Upper lobe of left lung (tissue), 6 donors: ENCODE results near the gene SUCLA2. TPM values are rescaled to one million over a fixed set of nuclear protein-coding genes. Genes with fewer than 3 reads are reported as not detected.

Experiments used
- ATAC-seq, 2 donors: fragments of 200-7000 bp; cut with Tn5 transposase; one replicate each; pipeline ENCODE4 v1.9.1; 2022; ENCODE audit warnings: mild to moderate bottlenecking in 2 of 2, moderate library complexity in 2 of 2; ENCODE audit not compliant: low FRiP score in 2 of 2
- DNase-seq, 2 donors: peaks; one replicate each; pipeline ENCODE4 v3.0.0-alpha.2; 2019 to 2020
- H3K27ac ChIP-seq, 4 donors: fragments of 200-600 bp; sonication (generic); one replicate each; pipeline ENCODE4 v1.5.1; 2016 to 2019
- H3K27me3 ChIP-seq, 4 donors: fragments of 200-600 bp; sonication (generic); one replicate each; pipeline ENCODE4 v1.5.1; 2017 to 2019
- H3K36me3 ChIP-seq, 4 donors: fragments of 200-600 bp; sonication (generic); one replicate each; pipeline ENCODE4 v1.5.1; 2016 to 2019
- H3K4me1 ChIP-seq, 4 donors: fragments of 200-600 bp; sonication (generic); one replicate each; pipeline ENCODE4 v1.5.1; 2018 to 2019
- H3K4me3 ChIP-seq, 4 donors: fragments of 200-600 bp; sonication (generic); one replicate each; pipeline ENCODE4 v1.5.1; 2017 to 2019; ENCODE audit warnings: mild to moderate bottlenecking in 2 of 4, moderate library complexity in 1 of 4
- H3K9me3 ChIP-seq, 4 donors: fragments of 200-600 bp; sonication (generic); one replicate each; pipeline ENCODE4 v1.5.1; 2018 to 2019
- EP300 ChIP-seq, 4 donors: sonication (generic); formaldehyde crosslinking; IDR thresholded peaks; one replicate each; pipeline ENCODE4 v1.5.1; 2017; ENCODE audit warnings: antibody characterized with exemption in 4 of 4, control low read depth in 2 of 4
- POLR2A ChIP-seq, 4 donors: fragments of 450-650 bp; IDR thresholded peaks; one replicate each; pipeline ENCODE4 v1.5.1; 2016 to 2017; ENCODE audit warnings: antibody characterized with exemption in 4 of 4, mild to moderate bottlenecking in 2 of 4
- POLR2AphosphoS5 ChIP-seq, 2 donors: sonication (generic); formaldehyde crosslinking; IDR thresholded peaks; one replicate each; pipeline ENCODE4 v1.5.1; 2017; ENCODE audit warnings: antibody characterized with exemption in 2 of 2
- WGBS, 2 donors: methylation state at CpG; one replicate each; pipeline ENCODE4 v1.1.5; 2017 to 2018; 5-methylcytosine and 5-hydroxymethylcytosine counted together
- total RNA-seq, 6 donors: library from RNA; depleted of rRNA in 4 of 6; stranded (reverse); fragments of >200 nt in 4 of 6; gene quantifications; one replicate each; pipeline versions ENCODE4 v1.1.0 to v1.2.1, GENCODE V29; 2016 to 2021
- TF ChIP-seq, protein P1 (sequence below), 6 experiments: fragments of 450-650 bp in 4 of 6; fragments of 200-600 bp in 2 of 6; sonication (generic) in 2 of 6; IDR thresholded peaks; one replicate each; pipeline ENCODE4 v1.5.1; 2016 to 2019; ENCODE audit warnings: antibody characterized with exemption in 6 of 6
- donor health status: DM: no; HTN: no; CAD: no; lungs with moderate emphysema.
- donor health status: DM: no; HTN: yes; CAD: no; lungs with severe emphysema.

The SUCLA2 gene
- total RNA-seq, 6 donors from 2014 or later: 15.0 to 67.4 (median 33.4) TPM

DNA sequence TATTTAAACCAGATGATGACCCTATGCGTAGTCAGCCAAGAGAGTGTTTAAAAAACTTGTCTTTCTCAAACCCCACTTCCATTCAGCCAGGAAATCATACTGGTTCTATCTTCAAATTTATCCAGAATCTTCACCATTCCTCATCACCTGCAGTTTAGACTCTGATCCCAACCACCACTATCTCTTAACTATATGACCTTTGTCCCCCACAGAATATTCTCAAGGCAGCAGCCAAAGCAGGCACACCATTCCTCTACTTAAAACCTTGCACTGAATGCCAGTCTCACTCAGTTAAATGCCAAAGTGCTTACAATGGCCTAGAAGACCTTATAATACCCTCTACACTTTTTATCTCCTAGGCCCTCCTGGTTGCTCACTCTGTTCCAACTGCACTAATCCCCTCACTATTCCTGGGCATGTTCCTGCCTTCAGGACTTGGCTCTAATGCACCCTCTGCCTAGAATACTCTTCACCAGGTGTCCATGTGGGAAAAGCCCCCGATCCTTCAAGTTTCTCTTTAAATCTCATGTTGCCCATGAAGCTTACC lies 10.1 kb downstream of the SUCLA2 start:
- DNase-seq (no peak), ATAC-seq (no peak)
- TF ChIP-seq POLR2A (IDR thresholded peaks at IDR 0.05) (no peak), POLR2AphosphoS5 (IDR thresholded peaks at IDR 0.05) (no peak), EP300 (IDR thresholded peaks at IDR 0.05) (no peak)
- TF ChIP-seq, protein P1, sequence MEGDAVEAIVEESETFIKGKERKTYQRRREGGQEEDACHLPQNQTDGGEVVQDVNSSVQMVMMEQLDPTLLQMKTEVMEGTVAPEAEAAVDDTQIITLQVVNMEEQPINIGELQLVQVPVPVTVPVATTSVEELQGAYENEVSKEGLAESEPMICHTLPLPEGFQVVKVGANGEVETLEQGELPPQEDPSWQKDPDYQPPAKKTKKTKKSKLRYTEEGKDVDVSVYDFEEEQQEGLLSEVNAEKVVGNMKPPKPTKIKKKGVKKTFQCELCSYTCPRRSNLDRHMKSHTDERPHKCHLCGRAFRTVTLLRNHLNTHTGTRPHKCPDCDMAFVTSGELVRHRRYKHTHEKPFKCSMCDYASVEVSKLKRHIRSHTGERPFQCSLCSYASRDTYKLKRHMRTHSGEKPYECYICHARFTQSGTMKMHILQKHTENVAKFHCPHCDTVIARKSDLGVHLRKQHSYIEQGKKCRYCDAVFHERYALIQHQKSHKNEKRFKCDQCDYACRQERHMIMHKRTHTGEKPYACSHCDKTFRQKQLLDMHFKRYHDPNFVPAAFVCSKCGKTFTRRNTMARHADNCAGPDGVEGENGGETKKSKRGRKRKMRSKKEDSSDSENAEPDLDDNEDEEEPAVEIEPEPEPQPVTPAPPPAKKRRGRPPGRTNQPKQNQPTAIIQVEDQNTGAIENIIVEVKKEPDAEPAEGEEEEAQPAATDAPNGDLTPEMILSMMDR (IDR thresholded peaks at IDR 0.05): no peak
- Histone ChIP-seq H3K36me3 (peaks cover 3 to 64% (median 15%) of the 10 kb centered on the region in 4 donors), H3K27ac (no peak overlapping the region), H3K27me3 (no peaks in the 10 kb centered on the region), H3K9me3 (no peaks in the 10 kb centered on the region), H3K4me3 (no peak overlapping the region), H3K4me1 (no peaks in the 10 kb centered on the region)
- WGBS, 2 donors: 100% methylated on average over 2 of the region's 2 CpGs

DNA sequence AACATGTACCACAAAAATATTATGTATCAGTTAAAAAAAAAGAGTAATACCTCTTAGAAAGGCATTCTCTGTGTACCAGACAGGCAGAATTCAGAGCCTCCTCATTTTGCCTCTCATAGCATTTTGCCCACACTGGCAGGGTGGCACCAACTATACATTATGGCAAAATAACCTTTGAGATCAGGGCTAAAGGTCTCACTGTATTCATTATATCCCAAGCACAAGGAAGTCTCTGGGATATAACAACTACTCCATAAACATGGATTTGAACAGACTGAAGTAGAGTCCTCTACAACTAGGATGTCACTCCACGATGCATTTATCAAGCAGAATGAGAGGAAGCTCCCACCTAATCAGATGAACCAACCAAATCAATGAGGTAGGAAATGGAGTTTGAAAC lies 10.6 kb downstream of the SUCLA2 start:
- Histone ChIP-seq H3K27me3 (no peaks in the 10 kb centered on the region), H3K9me3 (no peaks in the 10 kb centered on the region), H3K36me3 (peaks cover 3 to 64% (median 16%) of the 10 kb centered on the region in 4 donors), H3K4me1 (no peaks in the 10 kb centered on the region), H3K4me3 (no peak overlapping the region), H3K27ac (no peak overlapping the region)
- ATAC-seq (no peak), DNase-seq (no peak)
- 73 to 90% methylated on average over 1 of the region's 1 CpG for WGBS, 2 donors
- no peak for TF ChIP-seq POLR2A (IDR thresholded peaks at IDR 0.05)
- TF ChIP-seq EP300 (IDR thresholded peaks at IDR 0.05): no peak
- no peak for TF ChIP-seq POLR2AphosphoS5 (IDR thresholded peaks at IDR 0.05)
- TF ChIP-seq, protein P1 (IDR thresholded peaks at IDR 0.05): no peak

DNA sequence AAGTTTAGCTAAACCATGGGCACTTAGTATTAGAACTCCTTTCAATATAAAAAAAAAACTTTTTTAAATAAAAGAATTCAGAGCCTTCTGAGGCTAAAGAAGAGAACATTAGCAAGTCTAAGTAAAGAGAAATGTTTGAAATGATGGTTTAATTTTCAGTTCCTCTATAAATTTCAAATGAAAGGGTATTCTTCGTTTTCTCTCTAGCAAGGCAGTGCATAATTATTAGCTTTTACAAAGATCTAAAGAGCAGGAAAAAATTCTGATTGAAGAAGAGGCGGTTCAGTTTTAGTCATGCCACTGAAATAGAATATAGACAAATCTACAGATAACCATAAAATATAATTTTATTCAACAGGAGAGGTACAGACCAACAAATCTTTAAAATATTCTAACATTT lies 18.0 kb downstream of the SUCLA2 start:
- H3K36me3 ChIP-seq: peaks cover 3 to 36% (median 10%) of the 10 kb centered on the region in 4 donors
- H3K27ac ChIP-seq: no peak overlapping the region
- ATAC-seq (no peak), DNase-seq (no peak)
- TF ChIP-seq, protein P1 (IDR thresholded peaks at IDR 0.05): no peak
- TF ChIP-seq POLR2A (IDR thresholded peaks at IDR 0.05) (no peak), POLR2AphosphoS5 (IDR thresholded peaks at IDR 0.05) (no peak), EP300 (IDR thresholded peaks at IDR 0.05) (no peak)
- H3K4me3 ChIP-seq: no peak overlapping the region
- H3K9me3 ChIP-seq: no peaks in the 10 kb centered on the region
- 96 to 97% methylated on average over 2 of the region's 2 CpGs for WGBS, 2 donors
- no peaks in the 10 kb centered on the region for H3K27me3 ChIP-seq
- no peaks in the 10 kb centered on the region for H3K4me1 ChIP-seq

DNA sequence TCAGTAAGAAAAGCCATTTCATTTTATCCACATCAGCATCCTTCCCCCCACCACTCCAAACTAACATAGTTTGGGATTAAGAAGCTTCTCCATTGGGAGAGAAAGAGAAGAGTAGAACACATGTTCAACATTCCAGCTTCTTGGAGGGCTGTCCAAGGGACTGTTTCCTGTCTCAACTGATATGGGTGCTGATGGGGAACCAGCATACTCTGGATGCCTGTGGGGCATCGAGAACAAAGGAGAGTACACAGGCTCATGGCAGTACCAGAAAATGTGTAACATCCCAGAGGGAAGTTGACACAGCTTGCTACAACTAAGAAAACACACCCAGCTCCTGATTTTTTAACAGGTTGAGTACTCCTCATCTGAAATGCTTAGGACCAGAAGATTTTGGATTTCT lies 24.7 kb downstream of the SUCLA2 start:
- ATAC-seq (no peak), DNase-seq (no peak)
- H3K27me3 ChIP-seq: no peaks in the 10 kb centered on the region
- no peak overlapping the region for H3K4me3 ChIP-seq
- TF ChIP-seq, protein P1 (IDR thresholded peaks at IDR 0.05): no peak
- no peak for TF ChIP-seq POLR2A (IDR thresholded peaks at IDR 0.05)
- TF ChIP-seq POLR2AphosphoS5 (IDR thresholded peaks at IDR 0.05): no peak
- TF ChIP-seq EP300 (IDR thresholded peaks at IDR 0.05): no peak
- H3K27ac ChIP-seq: no peak overlapping the region
- 93 to 100% methylated on average over 1 of the region's 1 CpG for WGBS, 2 donors
- H3K4me1 ChIP-seq: no peaks in the 10 kb centered on the region
- H3K36me3 ChIP-seq: peaks cover 0 to 21% (median 8%) of the 10 kb centered on the region in 4 donors
- no peaks in the 10 kb centered on the region for H3K9me3 ChIP-seq

DNA sequence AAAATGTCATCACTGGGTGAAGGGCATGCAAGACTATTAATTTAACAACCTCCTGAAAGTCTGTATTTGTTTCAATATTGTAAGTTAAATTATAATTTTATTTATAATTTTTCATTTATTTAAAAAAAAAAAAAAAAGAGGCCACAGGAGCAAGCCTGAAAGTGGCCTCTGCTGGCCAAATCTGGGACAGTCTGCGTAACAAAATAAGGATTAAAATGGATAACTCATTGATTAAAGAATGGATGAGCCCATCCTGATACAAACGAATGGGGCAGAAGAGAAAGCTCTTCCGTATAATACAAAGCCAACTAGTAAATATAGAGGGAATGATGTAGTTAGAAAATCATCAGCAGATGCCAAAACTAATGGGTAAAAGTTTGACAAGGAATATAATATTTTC lies 36.2 kb downstream of the SUCLA2 start:
- H3K36me3 ChIP-seq: peaks cover 5 to 59% (median 15%) of the 10 kb centered on the region in 4 donors
- WGBS, 2 donors: 96 to 98% methylated on average over 3 of the region's 3 CpGs
- H3K9me3 ChIP-seq: no peaks in the 10 kb centered on the region

More for the DNA sequence above, 36.2 kb downstream of the SUCLA2 start:
- H3K27me3 ChIP-seq: no peaks in the 10 kb centered on the region
- H3K4me3 ChIP-seq: no peak overlapping the region
- ATAC-seq (no peak), DNase-seq (no peak)
- no peak overlapping the region for H3K27ac ChIP-seq
- TF ChIP-seq POLR2AphosphoS5 (IDR thresholded peaks at IDR 0.05): no peak
- TF ChIP-seq POLR2A (IDR thresholded peaks at IDR 0.05): no peak
- no peaks in the 10 kb centered on the region for H3K4me1 ChIP-seq
